ENCODE results near the gene NFKBIL1.

NFKBIL1 gene

GRCh38 chr6:31533455-31533841, 14.0 kb upstream of the NFKBIL1 start:
- Histone ChIP-seq H3K4me3 (ENCODE audit: low read length, poor library complexity, severe bottlenecking) (peak overlapping the region; percentile 2), H3K9ac (ENCODE audit: low read depth, low read length, poor library complexity, severe bottlenecking) (no peak overlapping the region), H3K27me3 (ENCODE audit: insufficient read depth, low read length, poor library complexity, severe bottlenecking) (no peaks in the 10 kb centered on the region), H3K4me1 (ENCODE audit: insufficient read depth, low read length, poor library complexity, severe bottlenecking) (peaks cover 34% of the 10 kb centered on the region), H3K9me2 (replicated peaks; ENCODE audit: low read depth, low read length) (no peaks in the 10 kb centered on the region), H3K4me2 (ENCODE audit: low read depth, low read length, poor library complexity, severe bottlenecking) (peak overlapping the region; percentile 40), H2AFZ (ENCODE audit: low read length) (no peak overlapping the region), H3F3A (ENCODE audit: low read depth) (peaks cover 2% of the 10 kb centered on the region; the same call in 1 of the 2 replicates), H3K79me2 (ENCODE audit: insufficient read depth, low read length) (peaks cover 79% of the 10 kb centered on the region), H4K20me1 (ENCODE audit: insufficient read depth, low read length, poor library complexity, severe bottlenecking) (peaks cover 91% of the 10 kb centered on the region), H3K36me3 (ENCODE audit: insufficient read depth, low read length) (peaks cover 91% of the 10 kb centered on the region), H3K9me3 (ENCODE audit: insufficient read depth, low read depth, low read length) (no peaks in the 10 kb centered on the region)
- no peak for TF ChIP-seq CTCF (conservative IDR thresholded peaks at IDR 0.05; ENCODE audit: low read length)
- no peak for TF ChIP-seq EZH2phosphoT487 (IDR thresholded peaks at IDR 0.05; ENCODE audit: borderline replicate concordance)

- Histone ChIP-seq H3K9me2 (replicated peaks; ENCODE audit: low read depth, low read length) (no peaks in the 10 kb centered on the region), H4K20me1 (ENCODE audit: insufficient read depth, low read length, poor library complexity, severe bottlenecking) (peaks cover 97% of the 10 kb centered on the region), H3K4me2 (ENCODE audit: low read depth, low read length, poor library complexity, severe bottlenecking) (peak overlapping the region; percentile 40), H3K4me1 (ENCODE audit: insufficient read depth, low read length, poor library complexity, severe bottlenecking) (peaks cover 39% of the 10 kb centered on the region), H3K9me3 (ENCODE audit: insufficient read depth, low read depth, low read length) (no peaks in the 10 kb centered on the region), H3K4me3 (ENCODE audit: low read length, poor library complexity, severe bottlenecking) (no peak overlapping the region), H3K79me2 (ENCODE audit: insufficient read depth, low read length) (peaks cover 85% of the 10 kb centered on the region), H3F3A (ENCODE audit: low read depth) (peaks cover under 1% of the 10 kb centered on the region; the same call in 1 of the 2 replicates), H3K27me3 (ENCODE audit: insufficient read depth, low read length, poor library complexity, severe bottlenecking) (no peaks in the 10 kb centered on the region), H2AFZ (ENCODE audit: low read length) (no peak overlapping the region), H3K36me3 (ENCODE audit: insufficient read depth, low read length) (peaks cover 95% of the 10 kb centered on the region), H3K9ac (ENCODE audit: low read depth, low read length, poor library complexity, severe bottlenecking) (no peak overlapping the region)
- TF ChIP-seq CTCF (conservative IDR thresholded peaks at IDR 0.05; ENCODE audit: low read length) (no peak), EZH2phosphoT487 (IDR thresholded peaks at IDR 0.05; ENCODE audit: borderline replicate concordance) (no peak)
Observed at GRCh38 chr6:31534011-31534410, 13.4 kb upstream of the NFKBIL1 start.

- no peak overlapping the region for H3K4me3 ChIP-seq (ENCODE audit: low read length, poor library complexity, severe bottlenecking)
- H3K9ac ChIP-seq (ENCODE audit: low read depth, low read length, poor library complexity, severe bottlenecking) = no peak overlapping the region
- peak overlapping the region; percentile 98 for H3K4me2 ChIP-seq (ENCODE audit: low read depth, low read length, poor library complexity, severe bottlenecking)
- peaks cover 45% of the 10 kb centered on the region for H3K4me1 ChIP-seq (ENCODE audit: insufficient read depth, low read length, poor library complexity, severe bottlenecking)
- H3K9me2 ChIP-seq (replicated peaks; ENCODE audit: low read depth, low read length) = no peaks in the 10 kb centered on the region
- H3F3A ChIP-seq (ENCODE audit: low read depth) = no peaks in the 10 kb centered on the region
- H2AFZ ChIP-seq (ENCODE audit: low read length) = no peak overlapping the region
- H3K36me3 ChIP-seq (ENCODE audit: insufficient read depth, low read length) = peaks cover 95% of the 10 kb centered on the region
- peaks cover 91% of the 10 kb centered on the region for H3K79me2 ChIP-seq (ENCODE audit: insufficient read depth, low read length)
- peaks cover 98% of the 10 kb centered on the region for H4K20me1 ChIP-seq (ENCODE audit: insufficient read depth, low read length, poor library complexity, severe bottlenecking)
- TF ChIP-seq EZH2phosphoT487 (IDR thresholded peaks at IDR 0.05; ENCODE audit: borderline replicate concordance) (no peak), CTCF (conservative IDR thresholded peaks at IDR 0.05; ENCODE audit: low read length) (no peak)
- H3K9me3 ChIP-seq (ENCODE audit: insufficient read depth, low read depth, low read length) = no peaks in the 10 kb centered on the region
- H3K27me3 ChIP-seq (ENCODE audit: insufficient read depth, low read length, poor library complexity, severe bottlenecking) = no peaks in the 10 kb centered on the region
Observed at GRCh38 chr6:31534521-31535040, 12.8 kb upstream of the NFKBIL1 start.
